Panc1 (cell line): Measurements from ENCODE around the gene RITA1. TPM values are rescaled to one million over a fixed set of nuclear protein-coding genes. Genes with fewer than 3 reads are reported as not detected.
"Not testable (repeated sequence)": the region's sequence is repeated elsewhere in the genome, so short reads cannot be mapped to it uniquely, and the experiment has no call there.

ENCODE experiments used
- ATAC-seq: fragments of 200-7000 bp; cut with Tn5 transposase; 2 replicates; pipeline ENCODE4 v1.9.1; 2020; ENCODE audit warnings: mild to moderate bottlenecking, moderate library complexity
- BruUV-seq: library from RNA; stranded (reverse); fragments of 400-500 nt; replicated peaks from 2 replicates; lab custom pipeline; 2021; lab: Mats Ljungman, UMichigan
- CTCF ChIA-PET: fragments of 300-600 bp; sonication (Branson Sonifier 250); formaldehyde crosslinking; loops from one replicate; lab custom pipeline; 2022; ENCODE audit warnings: antibody characterized with exemption; lab: Charles Lee
- POLR2A ChIA-PET: fragments of 300-600 bp; sonication (Branson Sonifier 250); formaldehyde crosslinking; loops from one replicate; lab custom pipeline; 2022; ENCODE audit warnings: antibody characterized with exemption; lab: Charles Lee
- DNase-seq: peaks from one replicate; pipeline ENCODE4 v3.0.0-alpha.2; 2010; ENCODE audit warnings: low read depth, low spot score
- H3K27ac ChIP-seq: 2 replicates; pipeline ENCODE4 v1.5.1; 2011; ENCODE audit warnings: mild to moderate bottlenecking, low read length, inconsistent platforms
- H3K27me3 ChIP-seq: fragments of 200-500 bp; sonication (Bioruptor generic); 2 replicates; pipeline ENCODE4 v1.6.0; 2014; ENCODE audit warnings: low read length, inconsistent platforms; ENCODE audit not compliant: control insufficient read depth, insufficient read depth
- H3K36me3 ChIP-seq: fragments of 200-500 bp; sonication (Bioruptor generic); 2 replicates; pipeline ENCODE4 v1.5.1; 2014; ENCODE audit warnings: inconsistent platforms, mild to moderate bottlenecking, low read length, moderate library complexity; ENCODE audit not compliant: control insufficient read depth, insufficient read depth
- H3K4me1 ChIP-seq: 2 replicates; pipeline ENCODE4 v1.5.1; 2011; ENCODE audit warnings: inconsistent platforms, mild to moderate bottlenecking, low read length, moderate library complexity; ENCODE audit not compliant: control insufficient read depth, insufficient read depth
- H3K4me3 ChIP-seq, 2 experiments: 2 replicates each; pipeline ENCODE4 v1.5.1; 2011 to 2012; ENCODE audit warnings: low read depth in 2 of 2, low read length in 2 of 2, mild to moderate bottlenecking in 2 of 2, inconsistent platforms in 1 of 2, moderate library complexity in 1 of 2
- H3K9me3 ChIP-seq: fragments of 200-500 bp; sonication (Bioruptor generic); 2 replicates; pipeline ENCODE4 v1.5.1; 2014; ENCODE audit warnings: low read depth, mild to moderate bottlenecking, inconsistent platforms, low read length, moderate library complexity; ENCODE audit not compliant: control insufficient read depth, insufficient read depth
- POLR2AphosphoS5 ChIP-seq: IDR thresholded peaks from 2 replicates; pipeline ENCODE4 v1.6.1; 2012; ENCODE audit warnings: mild to moderate bottlenecking, low read depth, low read length, moderate library complexity
- SIN3A ChIP-seq: IDR thresholded peaks from 2 replicates; pipeline ENCODE4 v1.6.1; 2012; ENCODE audit warnings: low read depth, mild to moderate bottlenecking, low read length, moderate library complexity, borderline replicate concordance; ENCODE audit not compliant: insufficient read depth
- TCF7L2 ChIP-seq: IDR thresholded peaks from 2 replicates; pipeline ENCODE4 v1.6.1; 2011; ENCODE audit warnings: mild to moderate bottlenecking, low read depth, low read length, inconsistent platforms
- in situ Hi-C: cut with HindIII; loops from 2 replicates; pipeline ENCODE4 v1.10.0; 2016; ENCODE audit warnings: low sequenced_read_pairs, low pct_unique_long_range_greater_than_20kb
- intact Hi-C: fragments of 100-400 bp; cut with micrococcal nuclease; formaldehyde crosslinking; loops from one replicate; pipeline ENCODE4 v1.10.0; 2022; ENCODE audit not compliant: unreplicated experiment
- total RNA-seq: library from RNA; stranded (reverse); gene quantifications from one replicate; pipeline ENCODE4 v1.2.1, GENCODE V29; 2021; ENCODE audit not compliant: unreplicated experiment
- TF ChIP-seq, protein P1 (sequence below), 2 experiments: IDR thresholded peaks; 2 replicates each; pipeline ENCODE4 v1.6.1; 2011 to 2012; ENCODE audit warnings: low read depth in 2 of 2, control low read depth in 1 of 2, low read length in 1 of 2, mild to moderate bottlenecking in 1 of 2, moderate library complexity in 1 of 2; ENCODE audit not compliant: insufficient read depth in 1 of 2
- TF ChIP-seq, protein P2 (sequence below): fragments of 450-650 bp; IDR thresholded peaks from 2 replicates; pipeline ENCODE4 v1.5.1; 2017; ENCODE audit warnings: mild to moderate bottlenecking

The RITA1 gene
- total RNA-seq, 1 experiment from 2014 or later: 41.0 TPM

DNA sequence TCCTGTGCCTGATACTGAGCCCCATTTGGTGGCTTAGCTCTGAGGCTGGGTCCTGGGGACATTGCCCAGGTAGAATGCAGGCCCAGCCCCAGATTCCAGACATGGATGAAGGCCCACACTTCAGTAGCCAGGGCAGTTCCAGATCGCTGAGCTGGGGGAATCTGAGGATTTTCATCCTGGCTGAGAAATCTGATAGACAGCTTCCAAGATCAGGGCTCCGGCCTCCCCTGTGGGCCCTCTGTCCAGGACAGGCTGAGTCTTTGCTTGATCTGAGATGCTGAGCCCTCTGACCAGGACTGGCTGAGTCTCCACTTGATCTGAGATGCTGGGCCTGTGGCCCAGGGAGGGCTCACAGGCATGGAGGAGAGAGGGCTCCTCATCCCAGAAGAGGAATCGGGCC, 46.7 kb upstream of the RITA1 start:
- no peaks in the 10 kb centered on the region for H3K36me3 ChIP-seq
- H3K27ac ChIP-seq: no peak overlapping the region
- H3K4me3 ChIP-seq: no peak overlapping the region
- ChIA-PET CTCF (interaction anchor here (0.6 to 1.0 kb wide), 2 partner anchors 15 to 23 kb away, joined by 3 to 4 read pairs; no protein-coding TSS in a partner anchor), POLR2A (no interaction called here)
- TF ChIP-seq, protein P1, sequence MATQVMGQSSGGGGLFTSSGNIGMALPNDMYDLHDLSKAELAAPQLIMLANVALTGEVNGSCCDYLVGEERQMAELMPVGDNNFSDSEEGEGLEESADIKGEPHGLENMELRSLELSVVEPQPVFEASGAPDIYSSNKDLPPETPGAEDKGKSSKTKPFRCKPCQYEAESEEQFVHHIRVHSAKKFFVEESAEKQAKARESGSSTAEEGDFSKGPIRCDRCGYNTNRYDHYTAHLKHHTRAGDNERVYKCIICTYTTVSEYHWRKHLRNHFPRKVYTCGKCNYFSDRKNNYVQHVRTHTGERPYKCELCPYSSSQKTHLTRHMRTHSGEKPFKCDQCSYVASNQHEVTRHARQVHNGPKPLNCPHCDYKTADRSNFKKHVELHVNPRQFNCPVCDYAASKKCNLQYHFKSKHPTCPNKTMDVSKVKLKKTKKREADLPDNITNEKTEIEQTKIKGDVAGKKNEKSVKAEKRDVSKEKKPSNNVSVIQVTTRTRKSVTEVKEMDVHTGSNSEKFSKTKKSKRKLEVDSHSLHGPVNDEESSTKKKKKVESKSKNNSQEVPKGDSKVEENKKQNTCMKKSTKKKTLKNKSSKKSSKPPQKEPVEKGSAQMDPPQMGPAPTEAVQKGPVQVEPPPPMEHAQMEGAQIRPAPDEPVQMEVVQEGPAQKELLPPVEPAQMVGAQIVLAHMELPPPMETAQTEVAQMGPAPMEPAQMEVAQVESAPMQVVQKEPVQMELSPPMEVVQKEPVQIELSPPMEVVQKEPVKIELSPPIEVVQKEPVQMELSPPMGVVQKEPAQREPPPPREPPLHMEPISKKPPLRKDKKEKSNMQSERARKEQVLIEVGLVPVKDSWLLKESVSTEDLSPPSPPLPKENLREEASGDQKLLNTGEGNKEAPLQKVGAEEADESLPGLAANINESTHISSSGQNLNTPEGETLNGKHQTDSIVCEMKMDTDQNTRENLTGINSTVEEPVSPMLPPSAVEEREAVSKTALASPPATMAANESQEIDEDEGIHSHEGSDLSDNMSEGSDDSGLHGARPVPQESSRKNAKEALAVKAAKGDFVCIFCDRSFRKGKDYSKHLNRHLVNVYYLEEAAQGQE (IDR thresholded peaks at IDR 0.05; ENCODE audit: insufficient read depth in 1 of 2, low read depth in 2 of 2, low read length in 1 of 2): no peak
- TF ChIP-seq POLR2AphosphoS5 (no peak), TCF7L2 (no peak), SIN3A (no peak)
- TF ChIP-seq, protein P2, sequence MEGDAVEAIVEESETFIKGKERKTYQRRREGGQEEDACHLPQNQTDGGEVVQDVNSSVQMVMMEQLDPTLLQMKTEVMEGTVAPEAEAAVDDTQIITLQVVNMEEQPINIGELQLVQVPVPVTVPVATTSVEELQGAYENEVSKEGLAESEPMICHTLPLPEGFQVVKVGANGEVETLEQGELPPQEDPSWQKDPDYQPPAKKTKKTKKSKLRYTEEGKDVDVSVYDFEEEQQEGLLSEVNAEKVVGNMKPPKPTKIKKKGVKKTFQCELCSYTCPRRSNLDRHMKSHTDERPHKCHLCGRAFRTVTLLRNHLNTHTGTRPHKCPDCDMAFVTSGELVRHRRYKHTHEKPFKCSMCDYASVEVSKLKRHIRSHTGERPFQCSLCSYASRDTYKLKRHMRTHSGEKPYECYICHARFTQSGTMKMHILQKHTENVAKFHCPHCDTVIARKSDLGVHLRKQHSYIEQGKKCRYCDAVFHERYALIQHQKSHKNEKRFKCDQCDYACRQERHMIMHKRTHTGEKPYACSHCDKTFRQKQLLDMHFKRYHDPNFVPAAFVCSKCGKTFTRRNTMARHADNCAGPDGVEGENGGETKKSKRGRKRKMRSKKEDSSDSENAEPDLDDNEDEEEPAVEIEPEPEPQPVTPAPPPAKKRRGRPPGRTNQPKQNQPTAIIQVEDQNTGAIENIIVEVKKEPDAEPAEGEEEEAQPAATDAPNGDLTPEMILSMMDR: no peak
- in situ Hi-C loops: no loop called here
- peaks cover 11% of the 10 kb centered on the region for H3K4me1 ChIP-seq
- H3K27me3 ChIP-seq: no peaks in the 10 kb centered on the region
- BruUV-seq: no TSS peak
- no peaks in the 10 kb centered on the region for H3K9me3 ChIP-seq
- DNase-seq: no peak
- intact Hi-C loops: no loop called here
- ATAC-seq: no peak

DNA sequence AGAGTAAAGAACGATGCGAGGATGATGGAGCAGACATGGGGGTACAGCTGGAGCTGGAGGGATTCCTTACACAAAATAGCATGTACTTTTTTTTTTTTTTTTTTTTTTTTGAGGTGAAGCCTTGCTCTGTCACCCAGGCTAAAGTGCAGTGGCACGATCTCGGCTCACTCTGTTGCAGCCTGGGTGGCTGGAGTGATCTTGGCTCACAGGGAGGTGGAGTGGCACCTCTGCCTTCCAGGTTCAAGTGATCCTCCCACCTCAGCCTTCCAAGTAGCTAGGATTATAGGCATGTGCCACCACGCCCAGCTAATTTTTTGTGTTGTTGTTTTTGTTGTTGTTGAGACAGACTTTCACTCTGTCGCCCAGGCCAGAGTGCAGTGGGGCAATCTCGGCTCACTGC, 44.8 kb upstream of the RITA1 start:
- ATAC-seq: peak; percentile 24; the same call in 1 of the 2 replicates
- ChIA-PET POLR2A (interaction anchor here (0.6 kb wide), 1 partner anchor 42 kb away, joined by 10 read pairs; no protein-coding TSS in a partner anchor), CTCF (interaction anchor here (0.6 to 1.0 kb wide), 3 partner anchors 9 to 35 kb away, joined by 3 to 15 read pairs (median 3); no protein-coding TSS in a partner anchor)
- no TSS peak for BruUV-seq
- H3K27ac ChIP-seq: peak overlapping the region; percentile 45; the same call in 1 of the 2 replicates
- H3K4me3 ChIP-seq: peak overlapping the region; percentile 29 to 50
- DNase-seq: no peak
- intact Hi-C loops: no loop called here
- no peaks in the 10 kb centered on the region for H3K9me3 ChIP-seq
- no peaks in the 10 kb centered on the region for H3K27me3 ChIP-seq
- TF ChIP-seq TCF7L2: no peak
- in situ Hi-C loops: no loop called here
- peaks cover 11% of the 10 kb centered on the region for H3K4me1 ChIP-seq
- H3K36me3 ChIP-seq: no peaks in the 10 kb centered on the region

DNA sequence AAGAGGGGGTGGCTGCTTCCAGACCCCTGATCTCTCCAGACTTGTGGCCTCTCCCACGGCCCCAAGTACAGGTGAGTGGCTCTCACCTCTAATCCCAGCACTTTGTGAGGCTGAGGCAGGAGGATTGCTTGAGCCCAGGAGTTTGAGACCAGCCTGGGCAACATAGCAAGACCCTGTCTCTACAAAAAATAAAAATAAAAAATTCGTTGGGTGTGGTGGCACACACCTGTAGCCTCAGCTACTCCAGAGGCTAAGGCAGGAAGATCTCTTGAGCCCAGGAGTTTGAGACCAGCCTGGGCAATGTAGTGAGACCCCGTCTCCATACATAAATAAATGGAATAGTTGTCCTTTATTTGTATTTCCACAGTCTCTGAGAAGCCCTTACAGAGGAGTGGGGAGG, 43.8 kb upstream of the RITA1 start:
- not testable (repeated sequence) for BruUV-seq

More for the DNA sequence above, 43.8 kb upstream of the RITA1 start:
- CTCF ChIA-PET: interaction anchor here (1.0 kb wide), 1 partner anchor 10 kb away, joined by 3 read pairs; no protein-coding TSS in a partner anchor
- H3K36me3 ChIP-seq, DNase-seq, H3K27me3 ChIP-seq, H3K27ac ChIP-seq, in situ Hi-C loops, POLR2A ChIA-PET, H3K4me3 ChIP-seq, intact Hi-C loops, ATAC-seq, H3K9me3 ChIP-seq: not testable (repeated sequence)
- H3K4me1 ChIP-seq: peaks cover 11% of the 10 kb centered on the region
